Activated CD4-positive, alpha-beta memory T cell treated with anti-CD3 and anti-CD28 coated beads, Interleukin-2, amount 10 ng/mL, durations not matched to agents 7 days and 5 days (primary cell): ENCODE results near the gene ADM5. TPM values are rescaled to one million over a fixed set of nuclear protein-coding genes. Genes with fewer than 3 reads are reported as not detected.

Source experiments
- CTCF ChIA-PET: fragments of 350-600 bp; sonication (Branson Sonifier 250); formaldehyde crosslinking; loops from one replicate; lab custom pipeline; 2021; ENCODE audit warnings: antibody characterized with exemption, inconsistent platforms; lab: Charles Lee
- POLR2A ChIA-PET: fragments of 350-600 bp; sonication (Branson Sonifier 250); formaldehyde crosslinking; loops from one replicate; lab custom pipeline; 2021; ENCODE audit warnings: antibody characterized with exemption; lab: Charles Lee
- DNase-seq: peaks from one replicate; pipeline ENCODE4 v3.0.0-alpha.2; 2020
- H3K27ac Mint-ChIP-seq: one replicate; pipeline ENCODE4 v1.8.0; 2021; ENCODE audit warnings: mild to moderate bottlenecking, mixed read lengths
- H3K27me3 Mint-ChIP-seq: one replicate; pipeline ENCODE4 v1.8.0; 2021; ENCODE audit warnings: mixed read lengths
- H3K36me3 Mint-ChIP-seq: one replicate; pipeline ENCODE4 v1.8.0; 2021; ENCODE audit warnings: low read depth, mixed read lengths
- H3K4me1 Mint-ChIP-seq: one replicate; pipeline ENCODE4 v1.8.0; 2021; ENCODE audit warnings: mixed read lengths
- H3K4me3 Mint-ChIP-seq: one replicate; pipeline ENCODE4 v1.8.0; 2021; ENCODE audit warnings: mild to moderate bottlenecking, mixed read lengths
- H3K9me3 Mint-ChIP-seq: one replicate; pipeline ENCODE4 v1.8.0; 2021; ENCODE audit warnings: mixed read lengths
- total RNA-seq, 2 experiments: library from RNA; stranded (reverse); gene quantifications; one replicate each; pipeline ENCODE4 v1.2.3, GENCODE V29; 2021

The ADM5 gene
- total RNA-seq, 2 experiments from 2014 or later: 2.6 to 2.9 TPM

GRCh38 chr19:49652551-49653465 is 36.6 kb upstream of the ADM5 start:
- H3K9me3 Mint-ChIP-seq: no peaks in the 10 kb centered on the region
- no peaks in the 10 kb centered on the region for H3K4me1 Mint-ChIP-seq
- H3K36me3 Mint-ChIP-seq: peaks cover 50% of the 10 kb centered on the region
- no peak overlapping the region for H3K4me3 Mint-ChIP-seq
- POLR2A ChIA-PET: interaction anchor here (0.8 kb wide), 1 partner anchor 17 kb away, joined by 3 read pairs; no protein-coding TSS in a partner anchor
- no peak for DNase-seq
- H3K27me3 Mint-ChIP-seq: no peaks in the 10 kb centered on the region
- no peak overlapping the region for H3K27ac Mint-ChIP-seq
- CTCF ChIA-PET: no interaction called here

GRCh38 chr19:49653466-49653806 is 36.0 kb upstream of the ADM5 start:
- no peak overlapping the region for H3K4me3 Mint-ChIP-seq
- CTCF ChIA-PET: no interaction called here

DNA sequence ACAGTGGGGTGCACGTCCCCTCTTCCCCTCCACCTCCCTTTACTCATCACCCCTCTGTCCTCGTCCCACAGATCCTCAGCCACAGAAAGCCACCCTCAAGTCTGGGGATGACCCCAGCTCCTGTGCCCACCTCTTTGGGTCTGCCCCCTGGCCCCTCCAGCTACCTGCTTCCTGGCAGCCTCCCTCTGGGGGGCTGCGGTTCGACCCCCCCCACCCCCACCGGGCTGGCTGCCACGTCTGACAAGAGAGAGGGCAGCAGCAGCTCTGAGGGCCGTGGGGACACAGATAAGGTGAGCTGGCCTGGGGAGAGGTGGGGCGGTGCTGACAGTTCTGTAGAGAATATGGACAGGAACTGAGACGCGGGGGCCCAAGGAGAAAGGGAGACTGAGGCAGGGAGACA is 34.8 kb upstream of the ADM5 start:
- DNase-seq: no peak
- Mint-ChIP-seq H3K9me3 (no peaks in the 10 kb centered on the region), H3K36me3 (peaks cover 48% of the 10 kb centered on the region), H3K4me3 (no peak overlapping the region), H3K27me3 (no peaks in the 10 kb centered on the region), H3K27ac (no peak overlapping the region), H3K4me1 (no peaks in the 10 kb centered on the region)
- ChIA-PET CTCF (interaction anchor here (1.7 kb wide), 1 partner anchor 9 kb away, joined by 5 read pairs; no protein-coding TSS in a partner anchor), POLR2A (interaction anchor here (1.0 kb wide), 2 partner anchors 9 to 11 kb away, joined by 3 read pairs; no protein-coding TSS in a partner anchor)

More at GRCh38 chr19:49653466-49653806, 36.0 kb upstream of the ADM5 start:
- no peaks in the 10 kb centered on the region for H3K9me3 Mint-ChIP-seq
- no peaks in the 10 kb centered on the region for H3K4me1 Mint-ChIP-seq
- H3K27me3 Mint-ChIP-seq: no peaks in the 10 kb centered on the region
- peaks cover 51% of the 10 kb centered on the region for H3K36me3 Mint-ChIP-seq
- POLR2A ChIA-PET: interaction anchor here (0.8 to 1.0 kb wide), 2 partner anchors 11 to 17 kb away, joined by 3 read pairs; no protein-coding TSS in a partner anchor
- no peak overlapping the region for H3K27ac Mint-ChIP-seq
- no peak for DNase-seq

- ChIA-PET POLR2A (interaction anchor here (0.8 to 1.2 kb wide), 3 partner anchors 8 to 13 kb away, joined by 3 to 4 read pairs (median 3); no protein-coding TSS in a partner anchor), CTCF (interaction anchor here (0.6 to 1.7 kb wide), 4 partner anchors 8 to 151 kb away, joined by 3 to 5 read pairs (median 3); partner anchors contain the start of gene RCN3)
- no peak for DNase-seq
- H3K4me3 Mint-ChIP-seq: no peak overlapping the region
- peaks cover 54% of the 10 kb centered on the region for H3K36me3 Mint-ChIP-seq
- H3K27me3 Mint-ChIP-seq: no peaks in the 10 kb centered on the region
- H3K9me3 Mint-ChIP-seq: no peaks in the 10 kb centered on the region
- H3K27ac Mint-ChIP-seq: no peak overlapping the region
- no peaks in the 10 kb centered on the region for H3K4me1 Mint-ChIP-seq
Measured at GRCh38 chr19:49655570-49656455, 33.6 kb upstream of the ADM5 start.

DNA sequence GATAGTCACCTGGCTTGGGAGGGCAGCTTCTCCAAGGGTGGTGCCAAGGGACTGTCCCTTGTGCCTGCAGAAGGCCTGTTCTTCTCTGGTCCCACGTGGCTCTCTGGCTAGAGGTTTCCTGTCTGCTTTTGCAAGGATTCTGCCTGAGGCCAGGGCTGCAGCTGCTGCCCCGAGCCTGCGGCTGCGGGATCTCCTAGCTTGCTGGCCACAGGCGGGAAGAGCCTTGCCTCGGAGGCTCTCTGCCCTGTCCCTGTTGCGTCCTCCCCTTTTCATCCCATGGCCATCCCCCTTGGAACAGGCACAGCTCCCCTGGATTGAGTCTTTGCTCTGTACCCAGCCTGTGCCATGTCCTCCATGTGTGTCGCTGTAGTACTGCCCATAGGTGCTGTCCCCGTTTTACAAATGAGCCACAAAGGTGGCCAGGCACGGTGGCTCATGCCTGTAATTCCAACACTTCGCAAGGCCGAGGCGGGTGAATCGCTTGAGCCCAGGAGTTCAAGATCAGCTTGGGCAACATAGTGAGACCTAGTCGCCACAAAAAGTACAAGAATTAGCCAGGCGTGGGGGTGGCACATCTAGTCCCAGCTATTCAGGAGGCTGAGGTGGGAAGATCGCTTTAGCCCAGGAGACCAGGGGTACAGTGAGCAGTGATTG is 32.8 kb upstream of the ADM5 start:
- POLR2A ChIA-PET: interaction anchor here (0.6 to 1.2 kb wide), 3 partner anchors 9 to 15 kb away, joined by 3 to 4 read pairs (median 3); partner anchors contain the start of genes BCL2L12, IRF3 and SCAF1
- Mint-ChIP-seq H3K4me1 (no peaks in the 10 kb centered on the region), H3K27ac (no peak overlapping the region), H3K4me3 (no peak overlapping the region), H3K27me3 (no peaks in the 10 kb centered on the region), H3K36me3 (peaks cover 51% of the 10 kb centered on the region), H3K9me3 (no peaks in the 10 kb centered on the region)
- no peak for DNase-seq
- CTCF ChIA-PET: interaction anchor here (1.1 kb wide), 2 partner anchors 8 to 151 kb away, joined by 3 read pairs; no protein-coding TSS in a partner anchor

DNA sequence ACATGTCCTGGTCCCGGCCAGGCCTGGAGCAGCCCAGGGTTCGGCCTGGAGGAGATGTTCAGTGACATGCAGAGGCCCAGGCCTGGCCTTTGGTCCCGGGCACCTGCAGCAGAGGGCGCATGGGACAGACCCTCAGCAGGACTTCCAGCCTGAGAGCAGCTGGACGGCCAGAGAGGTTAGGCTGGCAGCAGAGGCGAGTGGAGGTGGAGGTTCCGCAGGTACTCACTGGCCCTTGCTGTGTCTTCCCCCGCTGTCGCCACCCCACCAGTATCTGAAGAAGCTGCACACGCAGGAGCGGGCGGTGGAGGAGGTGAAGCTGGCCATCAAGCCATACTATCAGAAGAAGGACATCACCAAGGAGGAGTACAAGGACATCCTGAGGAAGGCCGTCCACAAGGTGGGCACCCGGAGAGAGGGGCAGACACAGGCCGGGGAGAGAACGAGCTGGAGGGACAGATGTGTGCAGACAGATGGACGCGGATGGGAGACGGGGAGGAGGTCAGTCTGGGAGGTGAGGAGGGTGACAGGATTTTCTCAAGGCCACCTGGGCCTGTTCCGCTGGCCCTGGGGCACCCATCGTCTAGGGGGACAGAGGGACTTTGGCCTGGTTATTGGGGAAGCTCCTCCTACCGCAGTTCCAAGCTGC is 31.8 kb upstream of the ADM5 start:
- ChIA-PET CTCF (interaction anchor here (0.7 kb wide), 1 partner anchor 18 kb away, joined by 3 read pairs; no protein-coding TSS in a partner anchor), POLR2A (interaction anchor here (0.6 to 1.2 kb wide), 3 partner anchors 8 to 63 kb away, joined by 3 read pairs; partner anchors contain the start of genes BCL2L12, IRF3 and SCAF1)
- Mint-ChIP-seq H3K36me3 (peaks cover 54% of the 10 kb centered on the region), H3K27ac (no peak overlapping the region), H3K9me3 (no peaks in the 10 kb centered on the region), H3K4me1 (peaks cover 2% of the 10 kb centered on the region), H3K4me3 (no peak overlapping the region), H3K27me3 (no peaks in the 10 kb centered on the region)
- DNase-seq: no peak

DNA sequence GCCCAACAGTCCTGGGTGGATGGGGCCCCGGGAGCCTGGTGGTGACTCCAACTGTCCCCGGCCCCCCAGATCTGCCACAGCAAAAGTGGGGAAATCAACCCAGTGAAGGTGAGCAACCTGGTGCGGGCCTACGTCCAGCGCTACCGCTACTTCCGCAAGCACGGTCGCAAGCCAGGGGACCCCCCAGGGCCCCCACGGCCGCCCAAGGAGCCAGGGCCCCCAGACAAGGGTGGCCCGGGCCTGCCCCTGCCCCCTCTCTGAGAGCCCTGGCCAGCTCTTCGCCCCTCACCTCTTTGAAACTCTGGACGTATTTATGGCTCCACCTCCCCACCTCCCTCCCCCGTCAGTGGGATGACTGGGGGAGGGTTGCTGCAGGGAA is 31.3 kb upstream of the ADM5 start:
- CTCF ChIA-PET: interaction anchor here (0.7 kb wide), 1 partner anchor 18 kb away, joined by 3 read pairs; no protein-coding TSS in a partner anchor
- Mint-ChIP-seq H3K4me3 (no peak overlapping the region), H3K27ac (no peak overlapping the region), H3K4me1 (peaks cover 7% of the 10 kb centered on the region), H3K36me3 (peaks cover 55% of the 10 kb centered on the region), H3K27me3 (no peaks in the 10 kb centered on the region), H3K9me3 (no peaks in the 10 kb centered on the region)
- POLR2A ChIA-PET: interaction anchor here (1.1 kb wide), 1 partner anchor 64 kb away, joined by 3 read pairs; no protein-coding TSS in a partner anchor
- no peak for DNase-seq

GRCh38 chr19:49658566-49659442 is 30.6 kb upstream of the ADM5 start:
- POLR2A ChIA-PET: interaction anchor here (1.1 kb wide), 1 partner anchor 64 kb away, joined by 3 read pairs; no protein-coding TSS in a partner anchor

DNA sequence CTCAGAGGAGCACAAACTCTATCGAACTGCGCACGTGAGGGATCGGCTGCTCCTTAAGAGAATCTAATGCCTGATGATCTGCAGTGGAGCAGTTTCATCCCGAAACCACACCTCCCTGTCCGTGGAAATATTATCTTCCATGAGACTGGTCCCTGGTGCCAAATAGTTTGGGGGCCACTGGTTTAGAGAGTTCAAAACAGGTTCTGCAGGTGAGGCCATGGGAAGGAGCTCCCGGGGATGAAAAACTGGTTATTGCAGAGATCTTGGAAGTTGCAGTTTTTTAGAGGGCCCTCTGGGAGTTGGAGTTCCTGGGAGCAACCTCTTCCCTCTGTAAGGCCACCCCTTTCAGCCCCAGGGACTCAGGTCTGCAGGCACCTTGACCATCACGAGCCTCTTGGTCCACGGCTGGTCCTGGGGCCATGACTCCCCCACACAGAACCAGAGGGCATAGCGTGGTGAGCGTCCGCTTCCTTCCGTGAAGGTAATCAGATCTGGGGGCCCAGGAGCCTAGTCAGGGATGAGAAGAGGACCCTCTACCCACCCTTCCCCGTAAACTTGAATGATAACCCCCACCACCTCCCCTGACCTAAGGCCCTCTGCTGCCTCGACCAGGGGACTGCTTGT is 28.9 kb upstream of the ADM5 start:
- Mint-ChIP-seq H3K4me3 (no peak overlapping the region), H3K27me3 (no peaks in the 10 kb centered on the region), H3K9me3 (no peaks in the 10 kb centered on the region), H3K27ac (no peak overlapping the region), H3K4me1 (peaks cover 19% of the 10 kb centered on the region), H3K36me3 (peaks cover 55% of the 10 kb centered on the region)
- CTCF ChIA-PET: no interaction called here
- POLR2A ChIA-PET: interaction anchor here (1.0 to 2.5 kb wide), 4 partner anchors 12 to 18 kb away, joined by 3 to 11 read pairs (median 4); partner anchors contain the start of gene SCAF1
- DNase-seq: no peak

More at GRCh38 chr19:49658566-49659442, 30.6 kb upstream of the ADM5 start:
- H3K4me3 Mint-ChIP-seq: no peak overlapping the region
- peaks cover 56% of the 10 kb centered on the region for H3K36me3 Mint-ChIP-seq
- H3K27me3 Mint-ChIP-seq: no peaks in the 10 kb centered on the region
- DNase-seq: no peak
- H3K27ac Mint-ChIP-seq: no peak overlapping the region
- H3K4me1 Mint-ChIP-seq: peaks cover 14% of the 10 kb centered on the region
- H3K9me3 Mint-ChIP-seq: no peaks in the 10 kb centered on the region
- CTCF ChIA-PET: no interaction called here

DNA sequence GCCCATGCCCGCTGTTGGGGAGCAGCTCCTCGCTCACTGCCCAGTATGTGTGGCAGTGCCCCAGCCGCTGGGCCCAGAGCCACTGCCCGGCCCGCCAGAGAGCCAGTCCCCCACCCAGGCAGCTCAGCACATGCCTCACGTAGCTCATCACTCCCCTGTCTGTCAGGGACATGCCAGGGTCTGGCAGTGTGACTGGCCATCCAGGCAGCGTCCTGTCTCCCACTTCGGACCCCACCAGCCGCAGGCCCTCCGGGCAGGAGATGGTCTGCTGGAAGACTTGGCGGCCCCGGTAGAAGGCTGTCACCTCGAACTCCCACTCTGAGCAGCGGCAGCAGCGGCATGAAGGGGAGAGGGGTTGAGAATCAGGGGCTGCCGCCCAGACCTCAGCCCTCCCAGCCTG is 27.4 kb upstream of the ADM5 start:
- no peaks in the 10 kb centered on the region for H3K9me3 Mint-ChIP-seq
- CTCF ChIA-PET: no interaction called here
- no peak overlapping the region for H3K27ac Mint-ChIP-seq
- H3K27me3 Mint-ChIP-seq: no peaks in the 10 kb centered on the region
- H3K4me3 Mint-ChIP-seq: no peak overlapping the region
- H3K4me1 Mint-ChIP-seq: peaks cover 29% of the 10 kb centered on the region
- POLR2A ChIA-PET: interaction anchor here (0.6 to 7.5 kb wide), 4 partner anchors 15 to 82 kb away, joined by 3 to 73 read pairs (median 7); partner anchors contain the start of genes NOSIP and PRMT1
- H3K36me3 Mint-ChIP-seq: peaks cover 47% of the 10 kb centered on the region
- DNase-seq: no peak
